GM23248 (cell line): ENCODE measurements around the gene INSRR. TPM values are rescaled to one million over a fixed set of nuclear protein-coding genes. Genes with fewer than 3 reads are reported as not detected.

Experiments
- DNase-seq: peaks from one replicate; pipeline ENCODE4 v3.0.0-alpha.2; 2015
- H2AFZ ChIP-seq: fragments of 200-600 bp; sonication (generic); 2 replicates; pipeline ENCODE4 v1.6.1; 2016; ENCODE audit warnings: antibody characterized with exemption
- H3F3A ChIP-seq: fragments of 200-600 bp; sonication (generic); 2 replicates; pipeline ENCODE4 v1.6.1; 2016; ENCODE audit warnings: mild to moderate bottlenecking, antibody characterized with exemption, mixed run types; ENCODE audit not compliant: insufficient read depth
- H3K27ac ChIP-seq: fragments of 200-600 bp; sonication (generic); 2 replicates; pipeline ENCODE4 v1.5.1; 2016; ENCODE audit warnings: mild to moderate bottlenecking
- H3K27me3 ChIP-seq: fragments of 200-600 bp; sonication (generic); replicated peaks from 2 replicates; pipeline ENCODE4 v1.6.1; 2016; ENCODE audit warnings: mild to moderate bottlenecking; ENCODE audit not compliant: insufficient read depth
- H3K36me3 ChIP-seq: fragments of 200-600 bp; sonication (generic); 2 replicates; pipeline ENCODE4 v1.6.1; 2016; ENCODE audit warnings: low read depth, mild to moderate bottlenecking
- H3K4me1 ChIP-seq: fragments of 200-600 bp; sonication (generic); 2 replicates; pipeline ENCODE4 v1.6.1; 2016; ENCODE audit warnings: mild to moderate bottlenecking; ENCODE audit not compliant: insufficient read depth
- H3K4me2 ChIP-seq: fragments of 200-600 bp; sonication (generic); one replicate; pipeline ENCODE4 v1.6.1; 2016; ENCODE audit warnings: mild to moderate bottlenecking; ENCODE audit not compliant: unreplicated experiment
- H3K4me3 ChIP-seq: fragments of 200-600 bp; sonication (generic); 2 replicates; pipeline ENCODE4 v1.5.1; 2016; ENCODE audit warnings: mild to moderate bottlenecking
- H3K79me2 ChIP-seq: fragments of 200-600 bp; sonication (generic); 2 replicates; pipeline ENCODE4 v1.6.1; 2016; ENCODE audit warnings: mild to moderate bottlenecking; ENCODE audit not compliant: insufficient read depth
- H3K9ac ChIP-seq: fragments of 200-600 bp; sonication (generic); 2 replicates; pipeline ENCODE4 v1.6.1; 2016; ENCODE audit warnings: mild to moderate bottlenecking
- H3K9me2 ChIP-seq: fragments of 200-600 bp; sonication (generic); 2 replicates; pipeline ENCODE4 v1.6.1; 2016; ENCODE audit warnings: mixed run types, mild to moderate bottlenecking, moderate library complexity; ENCODE audit not compliant: insufficient read depth
- H3K9me3 ChIP-seq: fragments of 200-600 bp; sonication (generic); one replicate; pipeline ENCODE4 v1.6.1; 2017; ENCODE audit warnings: low read depth
- H4K20me1 ChIP-seq: fragments of 200-600 bp; sonication (generic); 2 replicates; pipeline ENCODE4 v1.6.0; 2016; ENCODE audit not compliant: insufficient read depth
- EZH2 ChIP-seq: fragments of 200-600 bp; sonication (generic); IDR thresholded peaks from 2 replicates; pipeline ENCODE4 v1.6.1; 2018; ENCODE audit warnings: antibody characterized with exemption, mild to moderate bottlenecking; ENCODE audit not compliant: insufficient read depth, poor library complexity, severe bottlenecking
- EZH2phosphoT487 ChIP-seq: fragments of 200-600 bp; sonication (generic); IDR thresholded peaks from 2 replicates; pipeline ENCODE4 v1.6.1; 2018; ENCODE audit warnings: antibody characterized with exemption, moderate library complexity, mild to moderate bottlenecking, low read depth; ENCODE audit not compliant: insufficient read depth
- WGBS, 2 experiments: methylation state at CpG; one replicate each; pipeline ENCODE4 v1.1.6; 2015 to 2017; ENCODE audit warnings: low lambda C conversion rate in 2 of 2, low coverage in 1 of 2; ENCODE audit errors: missing lambda C conversion rate in 2 of 2; 5-methylcytosine and 5-hydroxymethylcytosine counted together
- in situ Hi-C: fragments of 300-500 bp; cut with MboI; formaldehyde crosslinking; loops from 2 replicates; pipeline ENCODE4 v1.15.0; 2020
- polyA plus RNA-seq: library from polyadenylated mRNA; unstranded; fragments of >200 nt; fragmentation: Nextera tagmentation; extraction: Ambion mirVana; gene quantifications from 2 replicates; pipeline ENCODE4 v1.2.1, GENCODE V29; 2016
- total RNA-seq: library from RNA; depleted of rRNA; stranded (reverse); fragments of >200 nt; shearing (Covaris generic); gene quantifications from 2 replicates; pipeline ENCODE4 v1.2.3, GENCODE V29; 2014

Gene INSRR
- total and polyA plus RNA-seq, 2 experiments from 2014 or later: 0.09 TPM; not detected in 1

- peaks cover 13% of the 10 kb centered on the region for H3K27me3 ChIP-seq
Observed at GRCh38 chr1:156864796-156865195, 5.9 kb upstream of the INSRR start.

DNA sequence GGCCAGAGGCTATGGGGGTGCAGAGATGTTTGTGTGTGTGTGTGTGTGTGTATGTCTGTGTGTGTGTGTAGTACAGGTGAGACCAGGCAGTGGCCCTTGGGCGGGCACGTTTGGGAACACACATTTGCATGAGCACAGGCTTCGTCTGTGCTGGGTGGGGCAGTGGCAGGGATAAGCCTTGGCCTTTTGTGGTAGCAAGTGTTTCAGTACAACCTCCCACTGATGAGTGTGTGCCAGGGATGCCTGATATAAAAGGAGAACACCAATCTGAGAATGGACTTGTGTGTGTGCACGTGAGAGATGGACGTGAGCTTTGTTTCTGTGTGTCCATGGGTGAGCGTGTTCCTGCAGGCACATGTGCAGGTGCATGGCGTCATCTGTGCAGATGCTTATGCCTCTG, 4.7 kb upstream of the INSRR start:
- H3K9me2 ChIP-seq: no peaks in the 10 kb centered on the region
- DNase-seq: no peak
- H3K36me3 ChIP-seq: no peaks in the 10 kb centered on the region
- H3F3A ChIP-seq: no peaks in the 10 kb centered on the region
- 0 out of 2 replicates have a peak, but pooled peaks cover 3% of the 10 kb centered on the region for H3K4me1 ChIP-seq
- H3K9me3 ChIP-seq: no peaks in the 10 kb centered on the region
- peaks cover 13% of the 10 kb centered on the region for H3K27me3 ChIP-seq
- no peak overlapping the region for H3K4me2 ChIP-seq
- in situ Hi-C loops: no loop called here
- 70 to 81% methylated on average over 7 of the region's 7 CpGs for WGBS, 2 experiments
- TF ChIP-seq EZH2phosphoT487: no peak
- no peak for TF ChIP-seq EZH2
- no peak overlapping the region for H3K9ac ChIP-seq
- no peak overlapping the region for H2AFZ ChIP-seq
- no peaks in the 10 kb centered on the region for H4K20me1 ChIP-seq
- no peak overlapping the region for H3K4me3 ChIP-seq
- no peak overlapping the region for H3K27ac ChIP-seq
- H3K79me2 ChIP-seq: no peaks in the 10 kb centered on the region

More at GRCh38 chr1:156864796-156865195, 5.9 kb upstream of the INSRR start:
- TF ChIP-seq EZH2phosphoT487 (no peak), EZH2 (no peak)
- no peaks in the 10 kb centered on the region for H3K9me2 ChIP-seq
- no peak overlapping the region for H3K9ac ChIP-seq
- H3F3A ChIP-seq: peaks cover 3% of the 10 kb centered on the region; the same call in 1 of the 2 replicates
- peaks cover 3% of the 10 kb centered on the region; the same call in 1 of the 2 replicates for H3K4me1 ChIP-seq
- no peak overlapping the region for H3K4me2 ChIP-seq
- H3K79me2 ChIP-seq: no peaks in the 10 kb centered on the region
- H4K20me1 ChIP-seq: no peaks in the 10 kb centered on the region
- no peak for DNase-seq
- in situ Hi-C loops: loop anchor here (5.0 kb wide), 1 partner anchor 147 kb away; no protein-coding TSS in a partner anchor
- no peak overlapping the region for H2AFZ ChIP-seq
- H3K4me3 ChIP-seq: no peak overlapping the region
- 77 to 83% methylated on average over 4 of the region's 4 CpGs for WGBS, 2 experiments
- no peaks in the 10 kb centered on the region for H3K9me3 ChIP-seq
- no peak overlapping the region for H3K27ac ChIP-seq
- H3K36me3 ChIP-seq: no peaks in the 10 kb centered on the region

GRCh38 chr1:156862997-156863599, 4.2 kb upstream of the INSRR start:
- TF ChIP-seq EZH2phosphoT487 (no peak), EZH2 (no peak)
- H2AFZ ChIP-seq: no peak overlapping the region
- H3K4me3 ChIP-seq: no peak overlapping the region
- H3F3A ChIP-seq: no peaks in the 10 kb centered on the region
- no peaks in the 10 kb centered on the region for H4K20me1 ChIP-seq
- 78 to 85% methylated on average over 10 of the region's 10 CpGs for WGBS, 2 experiments
- H3K9ac ChIP-seq: no peak overlapping the region
- H3K9me3 ChIP-seq: no peaks in the 10 kb centered on the region
- peaks cover 13% of the 10 kb centered on the region for H3K27me3 ChIP-seq
- no peak overlapping the region for H3K27ac ChIP-seq
- H3K4me2 ChIP-seq: no peak overlapping the region
- 0 out of 2 replicates have a peak, but pooled peaks cover 3% of the 10 kb centered on the region for H3K4me1 ChIP-seq
- no peaks in the 10 kb centered on the region for H3K79me2 ChIP-seq
- H3K36me3 ChIP-seq: no peaks in the 10 kb centered on the region
- DNase-seq: no peak
- in situ Hi-C loops: no loop called here
- H3K9me2 ChIP-seq: no peaks in the 10 kb centered on the region

- DNase-seq: no peak
- Histone ChIP-seq H3K4me3 (no peak overlapping the region), H3K4me2 (no peak overlapping the region), H3F3A (no peaks in the 10 kb centered on the region), H4K20me1 (no peaks in the 10 kb centered on the region), H3K27ac (no peak overlapping the region), H3K9ac (no peak overlapping the region), H3K27me3 (peaks cover 17% of the 10 kb centered on the region), H3K9me3 (no peaks in the 10 kb centered on the region), H3K4me1 (0 out of 2 replicates have a peak, but pooled peaks cover 3% of the 10 kb centered on the region), H3K9me2 (no peaks in the 10 kb centered on the region), H3K79me2 (no peaks in the 10 kb centered on the region), H3K36me3 (no peaks in the 10 kb centered on the region), H2AFZ (no peak overlapping the region)
- TF ChIP-seq EZH2: no peak
- no peak for TF ChIP-seq EZH2phosphoT487
- 79 to 83% methylated on average over 6 of the region's 6 CpGs for WGBS, 2 experiments
- in situ Hi-C loops: no loop called here
Observed at GRCh38 chr1:156862584-156862983, 3.7 kb upstream of the INSRR start.
